KMS-11 (cell line): ENCODE data around the gene MUC3A.

Source experiments
- H2AFZ ChIP-seq: fragments of 200-600 bp; sonication (generic); 2 replicates; pipeline ENCODE4 v1.6.1; 2016; ENCODE audit warnings: antibody characterized with exemption, mixed run types, low read depth
- H3K27ac ChIP-seq: fragments of 200-600 bp; sonication (generic); 2 replicates; pipeline ENCODE4 v1.6.1; 2016; ENCODE audit warnings: mild to moderate bottlenecking, mixed run types
- H3K27me3 ChIP-seq: fragments of 200-600 bp; sonication (generic); 2 replicates; pipeline ENCODE4 v1.6.1; 2017; ENCODE audit warnings: mild to moderate bottlenecking, low read depth, mixed run types, moderate library complexity; ENCODE audit not compliant: insufficient read depth
- H3K36me3 ChIP-seq: fragments of 200-600 bp; sonication (generic); 2 replicates; pipeline ENCODE4 v1.6.1; 2017; ENCODE audit warnings: mild to moderate bottlenecking, mixed run types; ENCODE audit not compliant: insufficient read depth
- H3K4me1 ChIP-seq: fragments of 200-600 bp; sonication (generic); 2 replicates; pipeline ENCODE4 v1.6.1; 2016; ENCODE audit warnings: mild to moderate bottlenecking, low read depth, mixed run types; ENCODE audit not compliant: poor library complexity, severe bottlenecking
- H3K4me2 ChIP-seq: fragments of 200-600 bp; sonication (generic); 2 replicates; pipeline ENCODE4 v1.7.0; 2016; ENCODE audit warnings: mild to moderate bottlenecking, mixed run types
- H3K4me3 ChIP-seq: fragments of 200-600 bp; sonication (generic); IDR thresholded peaks from 2 replicates; pipeline ENCODE4 v1.6.1; 2017; ENCODE audit warnings: low read depth, low read length, mixed read lengths; ENCODE audit not compliant: insufficient read depth
- H3K79me2 ChIP-seq: fragments of 200-600 bp; sonication (generic); 2 replicates; pipeline ENCODE4 v1.6.1; 2016; ENCODE audit warnings: low read depth, mixed run types; ENCODE audit not compliant: insufficient read depth
- H3K9ac ChIP-seq: fragments of 200-600 bp; sonication (generic); 2 replicates; pipeline ENCODE4 v1.6.1; 2016; ENCODE audit warnings: mild to moderate bottlenecking, mixed run types
- H4K20me1 ChIP-seq: fragments of 200-600 bp; sonication (generic); 2 replicates; pipeline ENCODE4 v1.6.1; 2016; ENCODE audit warnings: mild to moderate bottlenecking, mixed run types; ENCODE audit not compliant: insufficient read depth
- TF ChIP-seq, protein P1 (sequence below): fragments of 200-600 bp; sonication (generic); conservative IDR thresholded peaks from 2 replicates; pipeline ENCODE4 v1.6.1; 2017; ENCODE audit warnings: low read depth, mild to moderate bottlenecking, antibody characterized with exemption, low read length, moderate library complexity, mixed read lengths

The MUC3A gene

DNA sequence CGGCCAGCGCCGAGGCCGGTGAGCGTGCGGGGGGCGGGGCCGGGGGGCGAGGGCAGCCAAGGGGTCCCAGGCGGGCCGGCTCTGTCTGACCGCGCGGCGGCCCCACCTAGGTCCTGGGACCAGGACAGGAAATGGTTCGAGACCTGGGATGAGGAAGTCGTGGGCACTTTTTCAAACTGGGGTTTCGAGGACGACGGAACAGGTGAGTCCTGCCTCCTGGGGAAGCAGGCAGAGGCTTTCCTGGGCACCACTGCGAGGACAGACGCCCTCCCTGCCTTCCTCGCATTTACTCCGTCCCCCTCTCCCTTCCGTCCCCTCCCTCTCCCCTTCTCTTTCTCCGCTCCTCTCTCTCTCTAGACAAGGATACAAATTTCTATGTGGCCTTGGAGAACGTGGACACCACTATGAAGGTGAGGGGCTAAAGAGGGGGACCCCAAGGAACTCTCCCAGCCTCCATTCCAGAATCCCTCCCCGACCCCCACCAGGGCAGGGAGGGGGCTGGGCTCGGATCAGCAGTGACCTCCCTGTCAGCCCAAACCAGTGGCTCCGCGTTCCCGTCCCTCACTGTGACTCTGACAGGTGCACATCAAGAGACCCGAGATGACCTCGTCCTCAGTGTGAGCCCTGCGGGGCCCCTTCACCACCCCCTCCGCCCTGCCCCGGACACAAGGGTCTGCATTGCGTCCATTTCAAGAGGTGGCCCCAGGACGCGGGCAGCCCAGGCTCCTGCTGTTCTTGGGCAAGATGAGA, 17.4 kb downstream of the MUC3A start:
- Histone ChIP-seq H3K27me3 (peaks cover 50% of the 10 kb centered on the region), H3K79me2 (no peaks in the 10 kb centered on the region), H3K4me2 (no peak overlapping the region), H3K4me3 (no peak overlapping the region), H2AFZ (peak overlapping the region; percentile 8; the same call in 1 of the 2 replicates), H3K9ac (no peak overlapping the region), H4K20me1 (no peaks in the 10 kb centered on the region), H3K36me3 (no peaks in the 10 kb centered on the region), H3K4me1 (no peaks in the 10 kb centered on the region), H3K27ac (no peak overlapping the region)
- TF ChIP-seq, protein P1, sequence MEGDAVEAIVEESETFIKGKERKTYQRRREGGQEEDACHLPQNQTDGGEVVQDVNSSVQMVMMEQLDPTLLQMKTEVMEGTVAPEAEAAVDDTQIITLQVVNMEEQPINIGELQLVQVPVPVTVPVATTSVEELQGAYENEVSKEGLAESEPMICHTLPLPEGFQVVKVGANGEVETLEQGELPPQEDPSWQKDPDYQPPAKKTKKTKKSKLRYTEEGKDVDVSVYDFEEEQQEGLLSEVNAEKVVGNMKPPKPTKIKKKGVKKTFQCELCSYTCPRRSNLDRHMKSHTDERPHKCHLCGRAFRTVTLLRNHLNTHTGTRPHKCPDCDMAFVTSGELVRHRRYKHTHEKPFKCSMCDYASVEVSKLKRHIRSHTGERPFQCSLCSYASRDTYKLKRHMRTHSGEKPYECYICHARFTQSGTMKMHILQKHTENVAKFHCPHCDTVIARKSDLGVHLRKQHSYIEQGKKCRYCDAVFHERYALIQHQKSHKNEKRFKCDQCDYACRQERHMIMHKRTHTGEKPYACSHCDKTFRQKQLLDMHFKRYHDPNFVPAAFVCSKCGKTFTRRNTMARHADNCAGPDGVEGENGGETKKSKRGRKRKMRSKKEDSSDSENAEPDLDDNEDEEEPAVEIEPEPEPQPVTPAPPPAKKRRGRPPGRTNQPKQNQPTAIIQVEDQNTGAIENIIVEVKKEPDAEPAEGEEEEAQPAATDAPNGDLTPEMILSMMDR: no peak

DNA sequence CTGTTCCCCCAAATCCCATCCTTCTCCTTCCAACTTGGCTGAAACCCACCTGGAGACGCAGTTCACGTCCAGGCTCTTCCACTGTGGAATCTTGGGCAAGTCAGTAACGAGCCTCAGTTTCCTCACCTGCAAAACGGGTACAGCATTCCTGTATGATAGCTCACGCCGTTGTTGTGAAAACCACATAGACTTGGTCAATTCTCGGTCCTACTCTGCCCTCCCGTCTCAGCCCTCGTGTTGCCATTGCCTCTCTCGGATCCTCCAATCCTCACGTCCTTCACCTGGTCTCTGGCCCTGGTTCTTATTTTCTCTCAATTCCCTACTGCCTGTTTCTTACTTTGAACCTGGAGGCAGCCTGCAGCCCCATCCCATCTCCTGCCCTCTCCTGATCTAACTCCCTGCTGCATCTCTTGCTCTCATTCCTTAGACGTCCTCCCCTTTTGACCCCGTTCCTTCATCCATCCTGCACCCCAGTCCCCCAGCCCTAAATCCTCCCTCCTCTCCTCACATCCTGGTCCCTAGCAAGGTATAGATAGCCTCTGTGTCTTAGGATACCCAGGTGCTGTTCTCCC, 18.0 kb downstream of the MUC3A start:
- no peak overlapping the region for H3K4me2 ChIP-seq

DNA sequence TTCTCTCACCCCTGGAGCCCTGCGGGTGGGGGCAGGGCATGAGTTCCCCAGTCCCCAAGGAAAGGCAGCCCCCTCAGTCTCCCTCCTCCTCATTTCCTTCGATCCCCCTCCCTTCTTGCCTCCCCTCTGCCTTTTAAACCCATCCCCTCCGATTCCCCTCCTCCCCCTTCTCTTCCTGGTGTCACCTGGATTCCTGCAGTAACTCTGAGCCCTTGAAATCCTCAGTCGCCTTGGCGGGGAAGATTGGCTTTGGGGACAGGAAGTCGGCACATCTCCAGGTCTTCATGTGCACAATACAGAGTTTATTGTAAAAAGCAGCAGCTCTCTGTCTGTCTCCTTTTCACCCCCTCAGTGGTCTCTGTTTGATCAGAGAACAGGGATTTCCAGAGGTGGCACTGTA, 18.7 kb downstream of the MUC3A start:
- Histone ChIP-seq H4K20me1 (no peaks in the 10 kb centered on the region), H3K4me1 (no peaks in the 10 kb centered on the region), H3K79me2 (no peaks in the 10 kb centered on the region), H3K27me3 (peaks cover 54% of the 10 kb centered on the region), H3K36me3 (no peaks in the 10 kb centered on the region), H3K9ac (no peak overlapping the region), H3K4me2 (no peak overlapping the region), H2AFZ (no peak overlapping the region), H3K4me3 (no peak overlapping the region), H3K27ac (no peak overlapping the region)
- TF ChIP-seq, protein P1: no peak

More for the DNA sequence above, 18.0 kb downstream of the MUC3A start:
- no peaks in the 10 kb centered on the region for H4K20me1 ChIP-seq
- TF ChIP-seq, protein P1: no peak
- no peak overlapping the region for H3K4me3 ChIP-seq
- no peaks in the 10 kb centered on the region for H3K4me1 ChIP-seq
- H2AFZ ChIP-seq: no peak overlapping the region
- H3K27me3 ChIP-seq: peaks cover 54% of the 10 kb centered on the region
- H3K9ac ChIP-seq: no peak overlapping the region
- H3K36me3 ChIP-seq: no peaks in the 10 kb centered on the region
- H3K79me2 ChIP-seq: no peaks in the 10 kb centered on the region
- no peak overlapping the region for H3K27ac ChIP-seq

DNA sequence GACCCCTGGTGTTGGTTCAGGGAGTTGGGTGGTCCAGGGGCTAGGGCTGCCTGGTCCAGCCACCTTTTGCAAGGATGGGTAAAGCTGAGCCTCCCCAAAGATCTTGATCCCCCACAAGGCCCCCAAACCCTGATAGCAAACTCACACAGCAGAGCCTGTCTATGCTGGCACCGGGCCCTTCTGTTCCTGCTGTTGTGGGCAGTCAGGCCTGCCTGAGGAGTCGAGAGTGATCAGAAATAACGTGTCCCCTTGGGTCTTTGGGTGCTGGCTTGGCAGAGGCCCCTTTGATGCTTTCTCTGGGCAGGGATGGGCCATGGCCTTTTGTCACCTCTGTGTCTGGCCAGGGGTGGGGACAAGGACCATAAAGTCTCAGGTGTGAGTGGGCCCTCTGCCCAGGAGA, 19.3 kb downstream of the MUC3A start:
- no peaks in the 10 kb centered on the region for H4K20me1 ChIP-seq
- no peaks in the 10 kb centered on the region for H3K36me3 ChIP-seq
- no peak overlapping the region for H3K4me3 ChIP-seq
- peaks cover 52% of the 10 kb centered on the region for H3K27me3 ChIP-seq
- no peak overlapping the region for H3K27ac ChIP-seq
- H2AFZ ChIP-seq: no peak overlapping the region
- H3K79me2 ChIP-seq: no peaks in the 10 kb centered on the region
- H3K4me1 ChIP-seq: no peaks in the 10 kb centered on the region
- no peak overlapping the region for H3K4me2 ChIP-seq
- no peak overlapping the region for H3K9ac ChIP-seq
- TF ChIP-seq, protein P1: no peak
